Measurements from ENCODE around the gene PITX2. TPM values are rescaled to one million over a fixed set of nuclear protein-coding genes. Genes with fewer than 3 reads are reported as not detected.

The PITX2 gene
- total RNA-seq, 1 experiment from 2014 or later = 0.77 TPM

DNA sequence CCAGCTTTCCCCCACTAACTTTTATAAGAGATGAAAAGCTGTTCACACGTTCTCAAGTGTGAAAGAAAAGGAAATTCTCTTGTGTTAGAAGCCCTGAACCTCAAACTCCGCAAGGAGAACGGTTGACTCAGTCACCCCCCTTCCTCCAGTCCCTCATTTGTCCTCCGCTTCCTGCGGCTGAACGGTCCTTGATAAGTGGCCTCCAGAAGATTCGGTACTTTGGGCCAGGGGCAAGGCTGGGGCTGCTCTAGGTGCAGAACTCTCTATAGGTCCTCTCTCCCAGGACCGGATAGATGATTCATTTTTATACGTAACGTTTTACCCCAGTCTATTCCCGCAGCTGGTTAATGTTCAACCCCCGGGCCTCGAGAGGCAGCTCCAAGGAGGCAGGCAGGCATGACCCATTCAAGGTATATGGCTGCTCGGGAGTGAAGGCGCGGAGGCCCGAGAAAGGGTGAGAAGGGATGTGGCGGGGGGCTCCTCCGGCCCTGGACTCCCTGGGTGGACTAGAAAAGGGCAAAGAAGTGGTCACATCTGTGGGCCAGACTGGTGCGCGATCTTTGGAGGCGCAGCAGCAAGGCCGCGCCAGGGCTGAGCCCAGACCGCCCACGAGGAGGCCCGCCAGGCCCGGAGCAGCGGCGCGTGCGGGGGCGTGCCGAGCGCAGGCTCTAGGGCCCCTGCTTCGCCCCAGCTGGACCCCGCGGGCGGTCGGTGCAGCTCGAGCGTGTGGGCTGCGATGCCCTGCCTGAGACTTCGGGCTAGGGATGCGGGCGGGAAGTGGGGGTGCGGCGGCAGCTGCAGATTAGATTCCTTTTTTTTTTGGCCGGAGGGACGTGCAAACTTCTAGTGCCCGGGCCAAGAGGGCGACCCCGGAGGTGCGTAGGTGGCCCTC lies 11.7 kb downstream of the PITX2 start:
- no peak overlapping the region for H3K27ac Mint-ChIP-seq (ENCODE audit: low read depth, unreplicated experiment)
- TF ChIP-seq, protein P1, sequence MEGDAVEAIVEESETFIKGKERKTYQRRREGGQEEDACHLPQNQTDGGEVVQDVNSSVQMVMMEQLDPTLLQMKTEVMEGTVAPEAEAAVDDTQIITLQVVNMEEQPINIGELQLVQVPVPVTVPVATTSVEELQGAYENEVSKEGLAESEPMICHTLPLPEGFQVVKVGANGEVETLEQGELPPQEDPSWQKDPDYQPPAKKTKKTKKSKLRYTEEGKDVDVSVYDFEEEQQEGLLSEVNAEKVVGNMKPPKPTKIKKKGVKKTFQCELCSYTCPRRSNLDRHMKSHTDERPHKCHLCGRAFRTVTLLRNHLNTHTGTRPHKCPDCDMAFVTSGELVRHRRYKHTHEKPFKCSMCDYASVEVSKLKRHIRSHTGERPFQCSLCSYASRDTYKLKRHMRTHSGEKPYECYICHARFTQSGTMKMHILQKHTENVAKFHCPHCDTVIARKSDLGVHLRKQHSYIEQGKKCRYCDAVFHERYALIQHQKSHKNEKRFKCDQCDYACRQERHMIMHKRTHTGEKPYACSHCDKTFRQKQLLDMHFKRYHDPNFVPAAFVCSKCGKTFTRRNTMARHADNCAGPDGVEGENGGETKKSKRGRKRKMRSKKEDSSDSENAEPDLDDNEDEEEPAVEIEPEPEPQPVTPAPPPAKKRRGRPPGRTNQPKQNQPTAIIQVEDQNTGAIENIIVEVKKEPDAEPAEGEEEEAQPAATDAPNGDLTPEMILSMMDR (IDR thresholded peaks at IDR 0.05; ENCODE audit: unreplicated experiment) = no peak
- BruUV-seq (replicated peaks) = no TSS peak
- DNase-seq (ENCODE audit: unreplicated experiment) = no peak
- no peaks in the 10 kb centered on the region for H3K4me1 Mint-ChIP-seq (ENCODE audit: insufficient read depth, unreplicated experiment)
- intact Hi-C loops (cut with micrococcal nuclease) = no loop called here
- ChIA-PET POLR2A (no interaction called here), CTCF (interaction anchor here (0.5 kb wide), 1 partner anchor 633 kb away, joined by 3 read pairs; no protein-coding TSS in a partner anchor)
- peaks cover 9% of the 10 kb centered on the region for H3K27me3 Mint-ChIP-seq (ENCODE audit: insufficient read depth, unreplicated experiment)
- H3K36me3 Mint-ChIP-seq (ENCODE audit: insufficient read depth, unreplicated experiment) = no peaks in the 10 kb centered on the region
- H3K9me3 Mint-ChIP-seq (ENCODE audit: unreplicated experiment) = no peaks in the 10 kb centered on the region
- H3K4me3 Mint-ChIP-seq (ENCODE audit: unreplicated experiment) = no peak overlapping the region

DNA sequence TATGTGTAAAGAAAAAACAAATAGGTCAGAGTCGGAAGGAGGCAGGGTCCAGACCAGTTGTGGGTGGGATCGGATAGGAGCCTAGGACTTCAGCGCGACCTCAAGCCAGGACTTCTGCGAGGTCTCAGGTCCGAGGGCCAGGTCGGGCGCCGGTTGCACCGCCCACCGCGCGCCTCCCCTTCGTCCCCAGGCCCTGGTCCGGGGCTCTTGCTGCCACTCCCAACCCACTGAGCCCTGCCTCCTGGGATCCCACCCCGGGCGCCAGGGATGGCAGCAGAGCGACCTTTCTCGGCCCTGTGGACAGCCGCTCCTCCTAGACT lies 12.3 kb downstream of the PITX2 start:
- peaks cover 9% of the 10 kb centered on the region for H3K27me3 Mint-ChIP-seq (ENCODE audit: insufficient read depth, unreplicated experiment)
- H3K9me3 Mint-ChIP-seq (ENCODE audit: unreplicated experiment) = no peaks in the 10 kb centered on the region
- H3K36me3 Mint-ChIP-seq (ENCODE audit: insufficient read depth, unreplicated experiment) = no peaks in the 10 kb centered on the region
- TF ChIP-seq, protein P1 (IDR thresholded peaks at IDR 0.05; ENCODE audit: unreplicated experiment) = no peak
- intact Hi-C loops (cut with micrococcal nuclease) = no loop called here
- no TSS peak for BruUV-seq (replicated peaks)
- no peak overlapping the region for H3K4me3 Mint-ChIP-seq (ENCODE audit: unreplicated experiment)
- ChIA-PET POLR2A (no interaction called here), CTCF (interaction anchor here (0.5 to 0.8 kb wide), 2 partner anchors 138 to 632 kb away, joined by 3 to 4 read pairs; no protein-coding TSS in a partner anchor)
- DNase-seq (ENCODE audit: unreplicated experiment) = no peak
- no peaks in the 10 kb centered on the region for H3K4me1 Mint-ChIP-seq (ENCODE audit: insufficient read depth, unreplicated experiment)
- H3K27ac Mint-ChIP-seq (ENCODE audit: low read depth, unreplicated experiment) = no peak overlapping the region

DNA sequence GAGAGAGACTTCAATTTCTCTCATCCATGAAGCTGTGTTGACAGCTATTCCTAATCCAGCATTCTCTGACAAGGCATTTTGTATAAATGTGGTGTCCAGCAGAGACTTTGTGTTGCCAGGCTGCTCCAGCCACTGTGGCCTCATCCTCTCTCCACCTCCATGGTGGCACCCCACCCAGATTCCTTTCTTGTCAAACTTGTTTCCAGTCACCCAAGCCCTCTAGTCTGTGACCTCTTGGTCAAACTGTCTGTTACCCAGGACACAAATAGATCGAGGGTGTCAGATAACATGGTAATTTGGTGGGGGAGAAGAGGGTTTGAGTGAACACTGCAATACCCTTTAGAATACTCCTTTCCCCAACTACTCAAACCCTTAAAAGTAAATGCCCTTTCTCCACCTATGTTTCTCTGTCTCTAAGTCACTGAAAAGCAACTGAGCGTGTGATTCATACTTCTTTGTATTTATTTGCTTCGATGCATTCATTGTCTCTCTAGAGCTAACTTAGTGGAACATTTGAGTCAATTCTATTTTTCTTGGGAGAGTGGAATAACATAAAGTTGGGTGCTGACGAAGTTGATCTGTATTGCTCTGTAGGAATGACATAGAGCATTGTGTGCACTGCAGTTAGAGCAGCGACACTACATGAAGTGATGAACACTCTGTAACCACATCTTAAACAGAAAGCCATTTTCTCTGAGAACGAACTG lies 13.7 kb downstream of the PITX2 start:
- no peak for DNase-seq (ENCODE audit: unreplicated experiment)
- CTCF ChIA-PET = interaction anchor here (0.5 kb wide), 1 partner anchor 604 kb away, joined by 3 read pairs; no protein-coding TSS in a partner anchor
- no TSS peak for BruUV-seq (replicated peaks)
- Mint-ChIP-seq H3K9me3 (ENCODE audit: unreplicated experiment) (no peaks in the 10 kb centered on the region), H3K27ac (ENCODE audit: low read depth, unreplicated experiment) (no peak overlapping the region), H3K36me3 (ENCODE audit: insufficient read depth, unreplicated experiment) (no peaks in the 10 kb centered on the region), H3K4me1 (ENCODE audit: insufficient read depth, unreplicated experiment) (no peaks in the 10 kb centered on the region), H3K27me3 (ENCODE audit: insufficient read depth, unreplicated experiment) (peaks cover 9% of the 10 kb centered on the region), H3K4me3 (ENCODE audit: unreplicated experiment) (no peak overlapping the region)
- POLR2A ChIA-PET = no interaction called here
- TF ChIP-seq, protein P1 (IDR thresholded peaks at IDR 0.05; ENCODE audit: unreplicated experiment) = no peak
- intact Hi-C loops (cut with micrococcal nuclease) = no loop called here

DNA sequence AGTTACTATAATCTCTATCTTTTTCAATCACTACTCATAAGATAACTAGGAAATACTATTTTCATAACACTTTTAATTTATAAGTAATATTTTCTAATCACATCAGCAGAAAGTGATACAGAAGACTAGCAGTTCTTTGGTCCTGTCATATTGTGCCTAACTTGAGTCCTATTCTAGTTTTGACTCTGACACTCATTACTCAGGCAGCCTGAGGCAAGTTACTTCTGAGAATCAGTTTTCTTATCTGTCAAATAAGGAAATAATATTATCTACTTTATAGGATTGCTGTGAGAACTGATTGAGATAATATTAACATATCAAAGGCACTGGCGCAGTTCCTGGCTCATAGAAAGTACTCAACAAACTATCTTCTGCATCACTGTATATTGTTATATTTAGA lies 17.8 kb downstream of the PITX2 start:
- TF ChIP-seq, protein P1 (IDR thresholded peaks at IDR 0.05; ENCODE audit: unreplicated experiment) = no peak
- DNase-seq (ENCODE audit: unreplicated experiment) = no peak
- intact Hi-C loops (cut with micrococcal nuclease) = no loop called here
- Mint-ChIP-seq H3K36me3 (ENCODE audit: insufficient read depth, unreplicated experiment) (no peaks in the 10 kb centered on the region), H3K4me1 (ENCODE audit: insufficient read depth, unreplicated experiment) (peaks cover 6% of the 10 kb centered on the region), H3K27me3 (ENCODE audit: insufficient read depth, unreplicated experiment) (peaks cover 9% of the 10 kb centered on the region), H3K9me3 (ENCODE audit: unreplicated experiment) (peaks cover under 1% of the 10 kb centered on the region), H3K27ac (ENCODE audit: low read depth, unreplicated experiment) (no peak overlapping the region), H3K4me3 (ENCODE audit: unreplicated experiment) (no peak overlapping the region)
- BruUV-seq (replicated peaks) = no TSS peak
- CTCF ChIA-PET = interaction anchor here (0.6 kb wide), 1 partner anchor 19 kb away, joined by 4 read pairs; no protein-coding TSS in a partner anchor
- POLR2A ChIA-PET = no interaction called here

Measured in MCF 10A (cell line).